Neuronal stem cell (in vitro differentiated cells): ENCODE data around the gene HDAC11.

ENCODE experiments used
- DNase-seq: peaks from one replicate; pipeline ENCODE4 v3.0.0-alpha.2; 2013; ENCODE audit warnings: low spot score
- H2AFZ ChIP-seq: one replicate; pipeline ENCODE4 v1.6.1; 2013; ENCODE audit warnings: mild to moderate bottlenecking, low read length, inconsistent platforms
- H2AK5ac ChIP-seq: 2 replicates; pipeline ENCODE4 v1.6.1; 2013; ENCODE audit warnings: low read depth, mild to moderate bottlenecking, inconsistent platforms, low read length, moderate library complexity, mixed read lengths
- H2BK120ac ChIP-seq: 2 replicates; pipeline ENCODE4 v1.6.1; 2013; ENCODE audit warnings: low read depth, mild to moderate bottlenecking, inconsistent platforms, low read length, moderate library complexity, mixed read lengths
- H2BK12ac ChIP-seq: one replicate; pipeline ENCODE4 v1.6.1; 2013; ENCODE audit warnings: low read length, inconsistent platforms
- H2BK15ac ChIP-seq: 2 replicates; pipeline ENCODE4 v1.6.1; 2013; ENCODE audit warnings: mild to moderate bottlenecking, low read length, inconsistent platforms, mixed read lengths
- H2BK5ac ChIP-seq: one replicate; pipeline ENCODE4 v1.6.1; 2013; ENCODE audit warnings: inconsistent platforms, mild to moderate bottlenecking, low read length, moderate library complexity
- H3K14ac ChIP-seq: one replicate; pipeline ENCODE4 v1.6.1; 2013; ENCODE audit warnings: low read length, inconsistent platforms
- H3K18ac ChIP-seq: 2 replicates; pipeline ENCODE4 v1.6.1; 2013; ENCODE audit warnings: low read length, inconsistent platforms
- H3K23ac ChIP-seq: 2 replicates; pipeline ENCODE4 v1.6.1; 2013; ENCODE audit warnings: low read depth, mild to moderate bottlenecking, mixed read lengths, low read length, inconsistent platforms; ENCODE audit not compliant: poor library complexity
- H3K27ac ChIP-seq: replicated peaks from 3 replicates; pipeline ENCODE4 v1.5.1; 2013; ENCODE audit warnings: low read length, inconsistent platforms
- H3K27me3 ChIP-seq, 3 experiments: 2 replicates each; pipeline ENCODE4 v1.6.1; 2013; ENCODE audit warnings: low read length in 3 of 3, mild to moderate bottlenecking in 2 of 3, inconsistent platforms in 1 of 3, low read depth in 1 of 3, mixed read lengths in 1 of 3, moderate library complexity in 1 of 3; ENCODE audit not compliant: control insufficient read depth in 3 of 3, insufficient read depth in 3 of 3
- H3K36me3 ChIP-seq, 2 donors: replicated peaks in 1 of 2; 2 replicates each; pipeline ENCODE4 v1.6.1; 2013; ENCODE audit warnings: low read length in 2 of 2; ENCODE audit not compliant: control insufficient read depth in 2 of 2, insufficient read depth in 2 of 2
- H3K4ac ChIP-seq: 2 replicates; pipeline ENCODE4 v1.6.1; 2013; ENCODE audit warnings: inconsistent platforms, mild to moderate bottlenecking, low read length, moderate library complexity
- H3K4me1 ChIP-seq, 2 donors: 1 replicate in 1 of 2; 2 replicates in 1 of 2; pipeline ENCODE4 v1.6.1; 2013; ENCODE audit warnings: low read length in 2 of 2, low read depth in 1 of 2; ENCODE audit not compliant: control insufficient read depth in 2 of 2, insufficient read depth in 1 of 2
- H3K4me2 ChIP-seq: one replicate; pipeline ENCODE4 v1.6.1; 2013; ENCODE audit warnings: mild to moderate bottlenecking, low read length, inconsistent platforms; ENCODE audit not compliant: insufficient read depth, poor library complexity, severe bottlenecking
- H3K4me3 ChIP-seq, 2 donors: 2 replicates each; pipeline ENCODE4 v1.5.1; 2013; ENCODE audit warnings: low read length in 2 of 2, mild to moderate bottlenecking in 2 of 2, inconsistent platforms in 1 of 2, moderate library complexity in 1 of 2
- H3K79me1 ChIP-seq: one replicate; pipeline ENCODE4 v1.6.1; 2013; ENCODE audit warnings: low read depth, mild to moderate bottlenecking, inconsistent platforms, low read length, moderate library complexity
- H3K9ac ChIP-seq: one replicate; pipeline ENCODE4 v1.6.1; 2013; ENCODE audit warnings: mild to moderate bottlenecking, low read depth, low read length, inconsistent platforms; ENCODE audit not compliant: poor library complexity
- H3K9me3 ChIP-seq, 2 donors: replicated peaks in 1 of 2; 2 replicates each; pipeline versions ENCODE3 to v1.6.1; 2013; ENCODE audit warnings: low read length in 2 of 2, mild to moderate bottlenecking in 2 of 2, inconsistent platforms in 1 of 2, low read depth in 1 of 2, mixed read lengths in 1 of 2, moderate library complexity in 1 of 2; ENCODE audit not compliant: control insufficient read depth in 2 of 2, insufficient read depth in 1 of 2
- H4K8ac ChIP-seq: one replicate; pipeline ENCODE4 v1.6.1; 2013; ENCODE audit warnings: low read depth, mild to moderate bottlenecking, inconsistent platforms, low read length, moderate library complexity
- H4K91ac ChIP-seq: one replicate; pipeline ENCODE4 v1.6.1; 2013; ENCODE audit warnings: low read length, low read depth, mild to moderate bottlenecking, inconsistent platforms; ENCODE audit not compliant: poor library complexity
- WGBS, 2 donors: extraction: QIAGEN DNeasy Blood & Tissue Kit; methylation state at CpG; one replicate each; pipeline ENCODE4 v1.1.7; 2013; ENCODE audit warnings: missing lambda C conversion rate in 2 of 2, mixed read lengths in 1 of 2; ENCODE audit not compliant: insufficient read length in 2 of 2, insufficient replicate concordance in 1 of 2; ENCODE audit errors: extremely low coverage in 2 of 2; 5-methylcytosine and 5-hydroxymethylcytosine counted together

The HDAC11 gene

GRCh38 chr3:13452490-13453335 lies 27.4 kb upstream of the HDAC11 start:
- no peak overlapping the region for H3K4me3 ChIP-seq
- no peak overlapping the region for H2BK15ac ChIP-seq
- no peak overlapping the region for H3K18ac ChIP-seq
- H4K8ac ChIP-seq, result no peak overlapping the region
- H3K9me3 ChIP-seq, result no peaks in the 10 kb centered on the region
- peaks cover 2 to 7% of the 10 kb centered on the region in 2 donors for H3K4me1 ChIP-seq
- no peak for DNase-seq
- H2AK5ac ChIP-seq, result no peak overlapping the region
- WGBS, 2 donors, result no CpG with 5 or more reads among the region's 12 CpGs
- H3K9ac ChIP-seq, result no peak overlapping the region
- H3K79me1 ChIP-seq, result no peaks in the 10 kb centered on the region
- peak overlapping the region; percentile 93 for H2AFZ ChIP-seq
- no peak overlapping the region for H3K4ac ChIP-seq
- H3K27ac ChIP-seq, result no peak overlapping the region
- H2BK12ac ChIP-seq, result no peak overlapping the region
- H3K27me3 ChIP-seq, result no peaks in the 10 kb centered on the region
- no peaks in the 10 kb centered on the region for H3K36me3 ChIP-seq
- H2BK5ac ChIP-seq, result no peak overlapping the region
- no peak overlapping the region for H3K23ac ChIP-seq
- no peak overlapping the region for H3K14ac ChIP-seq
- H2BK120ac ChIP-seq, result no peak overlapping the region
- H3K4me2 ChIP-seq, result no peak overlapping the region
- no peak overlapping the region for H4K91ac ChIP-seq

- no peak overlapping the region for H3K14ac ChIP-seq
- peak overlapping the region; percentile 74 for H2AFZ ChIP-seq
- H3K27ac ChIP-seq, result no peak overlapping the region
- H3K4me3 ChIP-seq, result no peak overlapping the region
- H3K4me2 ChIP-seq, result no peak overlapping the region
- no peak overlapping the region for H3K23ac ChIP-seq
- no peak overlapping the region for H2BK5ac ChIP-seq
- no CpG with 5 or more reads among the region's 6 CpGs for WGBS, 2 donors
- peaks cover 0 to 14% (median 0%) of the 10 kb centered on the region in 3 experiments for H3K27me3 ChIP-seq
- no peaks in the 10 kb centered on the region for H3K9me3 ChIP-seq
- no peak overlapping the region for H3K4ac ChIP-seq
- H3K79me1 ChIP-seq, result no peaks in the 10 kb centered on the region
- H2BK120ac ChIP-seq, result no peak overlapping the region
- H3K9ac ChIP-seq, result no peak overlapping the region
- H2AK5ac ChIP-seq, result no peak overlapping the region
- H4K91ac ChIP-seq, result no peak overlapping the region
- H2BK12ac ChIP-seq, result no peak overlapping the region
- H3K4me1 ChIP-seq, result peaks cover 2 to 9% of the 10 kb centered on the region in 2 donors
- no peak overlapping the region for H3K18ac ChIP-seq
- H4K8ac ChIP-seq, result no peak overlapping the region
- no peaks in the 10 kb centered on the region for H3K36me3 ChIP-seq
- no peak for DNase-seq
- no peak overlapping the region for H2BK15ac ChIP-seq
Observed at GRCh38 chr3:13455644-13456043, 24.5 kb upstream of the HDAC11 start.

GRCh38 chr3:13457593-13457992 lies 22.5 kb upstream of the HDAC11 start:
- H3K27ac ChIP-seq, result no peak overlapping the region
- H4K8ac ChIP-seq, result no peak overlapping the region
- no peak overlapping the region for H3K9ac ChIP-seq
- no peak overlapping the region for H2AK5ac ChIP-seq
- H3K4ac ChIP-seq, result no peak overlapping the region
- H3K4me2 ChIP-seq, result no peak overlapping the region
- no peaks in the 10 kb centered on the region for H3K36me3 ChIP-seq
- H4K91ac ChIP-seq, result no peak overlapping the region
- no peak overlapping the region for H2BK5ac ChIP-seq
- no peak overlapping the region for H3K18ac ChIP-seq
- H2BK15ac ChIP-seq, result no peak overlapping the region
- no peak overlapping the region for H3K14ac ChIP-seq
- H3K27me3 ChIP-seq, result peaks cover 0 to 18% (median 0%) of the 10 kb centered on the region in 3 experiments
- H2BK120ac ChIP-seq, result no peak overlapping the region
- no peak overlapping the region for H2BK12ac ChIP-seq
- H3K4me3 ChIP-seq, result no peak overlapping the region
- peaks cover 1 to 7% of the 10 kb centered on the region in 2 donors for H3K4me1 ChIP-seq
- H3K23ac ChIP-seq, result no peak overlapping the region
- H3K79me1 ChIP-seq, result no peaks in the 10 kb centered on the region
- no peak overlapping the region for H2AFZ ChIP-seq
- DNase-seq, result no peak
- no peaks in the 10 kb centered on the region for H3K9me3 ChIP-seq
- no CpG with 5 or more reads among the region's 4 CpGs for WGBS, 2 donors

DNA sequence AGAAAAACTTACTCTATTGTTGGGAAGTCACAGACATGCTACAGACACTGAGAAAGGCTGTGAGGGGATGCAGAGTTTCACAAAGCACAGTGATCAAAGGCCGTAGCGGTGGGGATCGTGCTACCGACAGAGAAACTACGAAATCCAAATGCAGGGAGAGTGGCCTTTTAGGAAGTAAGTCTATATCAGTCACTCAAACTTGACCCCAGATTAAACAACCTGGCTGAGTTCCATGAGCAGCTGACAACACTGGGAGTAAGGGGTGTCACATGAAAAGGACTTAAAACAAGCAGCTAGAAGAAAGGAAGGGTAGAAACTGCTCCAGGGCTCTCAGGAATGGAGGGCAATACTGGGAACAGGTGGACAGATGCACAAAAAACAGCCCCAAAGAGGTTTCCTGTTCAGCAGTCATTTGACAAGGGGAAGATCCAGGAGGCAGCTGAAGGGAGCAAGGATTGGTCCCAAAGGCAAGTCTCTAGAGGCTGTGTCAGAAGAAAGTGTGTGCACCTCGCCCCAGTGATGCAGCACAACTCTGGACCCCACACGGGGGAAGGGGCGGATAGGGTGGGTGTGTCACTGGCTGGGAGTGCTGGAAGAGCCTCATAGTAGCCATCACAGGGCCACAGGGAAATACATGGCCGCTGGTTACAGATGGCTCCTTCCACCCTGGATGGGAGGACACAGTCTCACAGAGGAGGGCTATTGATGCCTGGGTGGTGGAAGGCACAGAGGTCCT lies 20.3 kb upstream of the HDAC11 start:
- Histone ChIP-seq H3K14ac (no peak overlapping the region), H3K9ac (no peak overlapping the region), H2BK5ac (no peak overlapping the region), H3K4me3 (no peak overlapping the region), H4K91ac (no peak overlapping the region), H3K4ac (no peak overlapping the region), H3K23ac (no peak overlapping the region), H4K8ac (no peak overlapping the region), H3K27me3 (peaks cover 0 to 26% (median 0%) of the 10 kb centered on the region in 3 experiments), H3K4me2 (no peak overlapping the region), H3K18ac (no peak overlapping the region), H2BK120ac (peak overlapping the region; percentile 63), H2AK5ac (no peak overlapping the region), H2AFZ (peak overlapping the region; percentile 1), H3K4me1 (peaks cover 1 to 7% of the 10 kb centered on the region in 2 donors), H2BK15ac (no peak overlapping the region), H3K27ac (no peak overlapping the region), H3K9me3 (no peaks in the 10 kb centered on the region), H3K36me3 (no peaks in the 10 kb centered on the region), H3K79me1 (no peaks in the 10 kb centered on the region), H2BK12ac (no peak overlapping the region)
- DNase-seq, result no peak
- no CpG with 5 or more reads among the region's 9 CpGs for WGBS, 2 donors
